Activated effector memory CD4-positive, alpha-beta T cell treated with anti-CD3 and anti-CD28 coated beads, Interleukin-2, amount 50 U/mL, for 16 hours (primary cell): ENCODE results near the gene TMEM231.
"Not testable (repeated sequence)": the region's sequence is repeated elsewhere in the genome, so short reads cannot be mapped to it uniquely, and the experiment has no call there.

Experiments used
- DNase-seq: peaks from one replicate; pipeline ENCODE4 v3.0.0-alpha.2; 2020

TMEM231 gene

GRCh38 chr16:75566040-75566757 lies 10.1 kb upstream of the TMEM231 start, which contains the start of gene GABARAPL2:
Gene GABARAPL2 (plus strand): TSS chr16:75566379. CDS start chr16:75566487, 108 bp downstream.
- DNase-seq, result peak; percentile 97

- no peak for DNase-seq
Measured at GRCh38 chr16:75565640-75566039, 9.6 kb upstream of the TMEM231 start.

DNA sequence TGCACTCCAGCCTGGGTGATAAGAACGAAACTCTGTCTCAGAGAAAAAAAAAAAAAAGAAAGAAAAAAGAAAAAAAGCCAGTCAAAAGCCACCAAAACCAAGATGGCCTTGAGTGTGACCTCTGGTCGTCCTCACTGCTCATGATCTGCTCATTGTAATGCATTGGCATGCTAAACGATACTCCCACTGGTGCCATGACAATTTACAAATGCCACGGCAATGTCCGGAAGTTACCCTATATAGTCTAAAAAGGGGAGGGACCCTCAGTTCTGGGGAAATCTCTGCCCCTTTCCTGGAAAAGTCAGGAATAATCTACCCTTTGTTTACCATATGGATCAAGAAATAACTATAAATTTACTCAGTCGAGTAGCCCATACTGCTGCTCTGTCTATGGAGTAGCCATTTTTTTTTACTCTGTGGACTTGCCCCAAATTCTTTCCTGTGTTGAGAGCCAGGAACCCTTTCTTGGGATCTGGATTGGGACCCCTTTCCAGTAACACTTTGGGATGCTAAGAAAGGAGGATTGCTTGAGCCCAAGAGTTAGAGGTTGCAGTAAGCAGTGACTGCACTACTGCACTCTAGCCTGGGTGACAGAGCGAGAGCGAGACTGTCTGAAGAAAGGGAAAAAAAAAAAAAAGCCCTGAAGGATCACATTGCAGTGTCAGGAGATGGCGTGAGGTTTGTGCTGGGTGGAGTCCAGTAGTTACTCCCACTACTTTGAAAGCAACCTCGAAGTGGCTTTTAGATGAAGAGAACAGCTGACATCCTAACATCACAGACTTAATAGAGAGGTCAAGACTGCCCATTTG lies 3.7 kb upstream of the TMEM231 start:
- no peak for DNase-seq

- DNase-seq, result no peak
Measured at GRCh38 chr16:75558846-75559401, 2.9 kb upstream of the TMEM231 start.

DNA sequence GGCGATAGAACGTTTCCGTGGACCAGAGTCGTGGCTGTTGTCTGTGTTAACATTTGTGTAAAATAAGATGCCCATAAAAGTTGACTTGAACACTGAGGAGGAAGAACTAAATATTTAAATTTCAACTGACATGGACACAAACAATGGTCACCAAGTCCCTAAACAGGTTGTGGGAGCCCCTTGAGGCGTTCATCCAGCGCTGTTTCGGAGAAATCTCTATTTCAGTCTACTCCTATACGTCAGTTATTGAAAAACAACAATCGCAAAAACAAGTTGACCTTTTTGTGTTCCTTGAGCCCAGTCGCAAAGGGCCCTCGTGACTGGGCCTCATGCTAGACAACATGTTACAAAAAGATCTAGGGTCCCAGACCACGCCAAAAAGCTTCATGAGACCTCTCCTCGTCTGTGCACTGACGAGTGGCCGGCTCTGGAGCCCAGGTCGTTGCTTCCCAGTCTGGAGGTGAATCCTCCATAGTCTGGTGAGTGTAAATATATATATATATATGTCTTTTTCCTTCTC lies 439 bp upstream of the TMEM231 start:
- no peak for DNase-seq

DNA sequence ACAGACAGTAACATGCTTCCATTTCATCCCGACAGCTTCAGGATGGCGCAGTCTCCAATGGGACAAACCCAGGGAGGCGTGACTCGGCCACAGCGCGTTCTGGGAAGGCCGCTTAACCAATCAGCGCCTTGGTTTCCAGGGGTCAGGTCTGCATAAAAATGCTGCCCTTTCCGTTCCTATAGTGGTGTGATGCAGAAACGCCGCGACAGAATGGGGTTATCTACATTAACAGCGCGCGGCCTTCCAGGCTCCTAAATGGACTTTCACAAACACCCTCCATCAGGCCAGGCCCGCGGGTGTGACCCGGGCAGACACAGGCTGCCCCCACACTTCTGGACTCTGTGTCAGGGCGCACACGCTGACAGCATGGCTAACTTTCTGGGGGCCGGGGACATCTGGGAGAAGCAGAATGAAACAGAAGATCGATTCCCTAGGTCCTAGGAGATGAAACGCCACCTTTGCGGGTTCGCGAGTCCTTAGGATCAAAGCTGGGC lies 792 bp downstream of the TMEM231 start:
- no peak for DNase-seq

DNA sequence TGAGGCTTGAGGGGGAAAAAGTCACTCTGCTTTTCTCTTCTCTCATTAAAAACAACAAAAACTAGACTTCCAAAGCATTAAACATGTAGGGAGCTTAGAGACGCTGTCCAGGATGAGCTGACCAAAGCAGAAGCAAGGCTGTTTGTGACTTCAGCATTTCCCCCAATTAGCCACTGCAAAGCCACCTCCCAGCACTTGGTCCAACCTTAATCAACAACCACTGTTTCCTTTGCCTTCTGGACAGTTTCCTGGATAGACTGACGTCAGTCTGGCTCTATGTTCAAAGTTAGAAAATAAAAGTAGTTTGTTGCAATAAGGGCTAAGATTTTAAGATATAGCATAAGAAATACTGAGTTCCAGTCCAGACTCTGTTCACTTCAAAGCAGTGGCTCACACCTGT lies 3.1 kb downstream of the TMEM231 start:
- DNase-seq, result no peak

GRCh38 chr16:75550211-75550662 lies 5.8 kb downstream of the TMEM231 start:
- DNase-seq, result no peak

GRCh38 chr16:75548456-75548855 lies 7.6 kb downstream of the TMEM231 start:
- DNase-seq, result not testable (repeated sequence)

GRCh38 chr16:75546293-75546692 lies 9.8 kb downstream of the TMEM231 start:
- no peak for DNase-seq

DNA sequence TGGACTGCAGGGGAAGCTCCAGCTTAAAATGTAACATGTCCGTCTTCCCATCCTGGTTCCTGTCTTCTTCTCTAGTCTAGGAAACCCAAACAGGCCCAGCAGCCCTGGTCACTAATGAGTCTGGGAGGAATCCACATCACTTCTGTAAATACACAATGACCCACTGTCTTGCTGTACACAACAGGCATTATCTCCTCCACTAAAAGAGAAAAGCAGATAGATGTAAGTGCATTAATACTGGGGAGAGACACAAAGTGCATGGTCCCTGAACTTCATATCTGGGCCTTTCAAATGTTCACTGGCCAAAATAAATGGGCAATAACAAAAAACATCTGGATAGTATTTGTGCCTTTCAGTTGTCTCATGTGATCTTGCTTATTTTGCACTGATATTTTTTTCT lies 10.2 kb downstream of the TMEM231 start:
- not testable (repeated sequence) for DNase-seq

- not testable (repeated sequence) for DNase-seq
Measured at GRCh38 chr16:75542462-75542861, 13.6 kb downstream of the TMEM231 start.

DNA sequence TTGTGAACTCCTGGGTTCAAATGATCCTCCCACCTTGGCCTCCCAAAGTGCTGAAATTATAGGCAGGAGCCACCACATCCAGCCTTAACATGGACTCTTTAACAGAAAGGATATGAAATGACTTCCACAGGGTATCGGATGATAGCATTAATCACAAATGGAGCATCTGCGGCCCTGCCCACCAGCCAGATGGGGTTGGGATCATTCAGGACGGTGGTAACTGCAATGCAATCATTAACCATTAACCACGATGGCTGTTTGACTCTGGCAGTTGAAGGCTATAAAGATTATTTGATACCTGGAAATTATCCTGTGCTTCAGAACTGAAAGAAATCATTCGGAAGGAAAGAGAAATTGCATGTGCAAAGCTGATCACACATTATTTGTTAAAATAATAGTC lies 14.8 kb downstream of the TMEM231 start:
- no peak for DNase-seq

DNA sequence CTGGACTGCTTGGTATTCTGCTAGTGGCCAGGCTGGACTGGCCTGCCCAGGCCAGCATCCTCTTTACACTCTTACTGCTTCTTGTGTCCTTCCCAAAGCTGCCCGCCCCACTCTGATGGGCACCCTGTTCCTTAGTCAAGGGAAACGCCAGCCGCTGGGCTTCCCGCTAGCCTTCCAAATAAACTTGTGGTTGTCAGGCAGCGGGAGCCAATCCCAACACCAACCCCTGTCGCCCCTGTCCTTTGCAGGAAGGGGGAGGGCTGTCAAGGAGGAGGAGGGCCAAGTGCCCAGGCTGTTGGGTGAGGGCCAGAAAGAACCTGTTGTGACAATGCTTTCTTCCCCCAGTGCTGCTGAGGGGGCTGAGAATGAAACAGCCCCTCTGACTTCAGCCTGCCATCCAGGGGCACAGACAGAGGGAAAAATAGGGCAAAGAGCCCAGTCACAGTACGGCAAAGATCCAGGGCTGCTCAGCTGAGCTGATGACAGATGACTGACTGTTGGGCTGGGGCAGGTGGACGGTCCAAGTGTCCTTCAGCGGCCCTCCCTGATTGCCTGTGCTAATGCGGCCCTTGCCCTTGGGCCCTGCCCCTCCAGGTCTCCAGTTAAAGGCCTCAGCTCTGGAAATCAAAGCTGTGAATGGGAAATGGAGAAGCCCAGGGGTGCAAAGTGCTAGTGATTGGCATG lies 17.0 kb downstream of the TMEM231 start:
- DNase-seq, result not testable (repeated sequence)

DNA sequence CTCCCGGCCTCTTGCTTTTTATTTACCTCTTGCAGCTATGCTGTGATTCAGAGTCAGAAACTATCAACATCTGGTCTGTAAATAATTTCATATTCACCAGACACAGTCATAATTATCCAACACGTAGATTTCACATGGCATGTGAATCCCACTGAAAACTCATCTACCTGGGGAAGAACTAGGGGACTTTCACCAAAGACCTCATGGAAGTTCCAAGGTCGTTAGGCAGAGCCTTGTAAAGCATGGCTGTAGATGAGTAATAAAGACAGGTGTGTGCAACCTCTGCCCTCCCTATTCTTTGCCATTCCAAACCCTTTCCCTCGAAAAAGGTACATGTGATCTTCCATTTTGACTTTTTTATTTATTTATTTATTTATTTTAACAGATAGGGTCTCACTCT lies 18.3 kb downstream of the TMEM231 start:
- no peak for DNase-seq

GRCh38 chr16:75535901-75536300 lies 20.2 kb downstream of the TMEM231 start, which contains the start of gene CHST5:
Gene CHST5 (minus strand): TSS chr16:75536108. CDS start chr16:75530384, 5,724 bp downstream.
- no peak for DNase-seq

DNA sequence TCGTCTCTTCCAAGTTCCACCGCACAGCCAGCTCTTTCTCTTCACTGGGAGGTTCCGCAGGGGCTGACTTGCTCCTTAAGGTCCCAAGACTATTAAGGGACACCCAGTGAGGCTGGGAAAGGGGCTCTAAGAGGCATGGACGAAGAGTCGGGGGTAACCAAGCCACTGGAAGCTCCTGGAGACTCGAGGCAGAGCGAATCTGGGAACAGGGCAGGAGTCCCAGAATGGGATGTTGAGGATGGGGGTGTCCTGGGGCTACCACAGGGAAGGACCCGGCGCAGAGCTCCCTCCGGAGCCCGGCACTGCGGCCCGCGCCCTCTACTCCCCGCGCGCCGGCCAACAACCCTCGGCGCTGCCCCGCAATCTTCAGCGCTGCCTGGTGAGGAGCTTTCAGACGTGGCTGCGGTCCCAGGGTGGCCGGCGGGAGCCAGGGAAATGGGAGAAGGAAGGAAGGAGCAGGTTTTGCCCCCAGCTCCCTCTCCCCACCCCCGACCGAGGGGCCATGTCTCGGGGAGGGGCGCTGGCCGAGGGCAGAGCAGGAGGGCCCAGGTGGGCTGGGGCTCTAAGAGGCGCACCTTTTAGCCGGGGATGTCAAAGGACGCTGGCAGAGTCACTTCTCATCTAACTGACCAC lies 20.7 kb downstream of the TMEM231 start:
- peak; percentile 13 for DNase-seq

GRCh38 chr16:75534560-75535205 lies 21.4 kb downstream of the TMEM231 start:
- peak; percentile 50 for DNase-seq

GRCh38 chr16:75532791-75533190 lies 23.3 kb downstream of the TMEM231 start:
- peak; percentile 42 for DNase-seq

GRCh38 chr16:75532142-75532765 lies 23.8 kb downstream of the TMEM231 start:
- DNase-seq, result peak; percentile 33

DNA sequence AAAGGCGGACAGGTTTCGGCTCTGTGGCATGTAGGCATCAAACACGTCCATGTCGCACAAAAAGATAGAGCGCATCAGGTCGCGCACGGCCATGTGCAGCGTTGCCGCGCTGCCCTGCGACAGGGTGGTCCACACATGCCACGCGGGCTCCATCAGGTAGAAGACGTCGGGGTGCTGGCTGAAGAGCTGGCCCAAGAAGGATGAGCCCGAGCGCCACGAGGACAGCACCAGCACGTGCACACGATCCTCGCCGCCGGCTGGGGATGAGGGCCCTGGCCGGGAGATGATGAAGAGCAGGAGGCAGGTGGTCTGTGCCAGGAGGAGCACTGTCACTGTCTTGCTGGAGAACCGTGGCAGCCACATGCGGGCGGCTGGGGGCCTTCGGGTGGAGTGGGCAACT lies 26.1 kb downstream of the TMEM231 start:
- DNase-seq, result no peak
